Amniotic stem cell (primary cell): ENCODE measurements around the gene MAD1L1.
"Not testable (repeated sequence)": the region's sequence is repeated elsewhere in the genome, so short reads cannot be mapped to it uniquely, and the experiment has no call there.

Source experiments
- DNase-seq: peaks from one replicate; lab custom pipeline; 2025; lab: John Stamatoyannopoulos, UW

The MAD1L1 gene

GRCh38 chr7:2066251-2066919 lies 166.4 kb downstream of the MAD1L1 start:
- DNase-seq: no peak

- DNase-seq: no peak
These were observed 167.2 kb downstream of the MAD1L1 start for GRCh38 chr7:2065528-2065927.

- no peak for DNase-seq
These were observed 169.0 kb downstream of the MAD1L1 start for GRCh38 chr7:2063563-2064260.

GRCh38 chr7:2062648-2063047 lies 170.1 kb downstream of the MAD1L1 start:
- DNase-seq: no peak

- DNase-seq: no peak
These were observed 172.0 kb downstream of the MAD1L1 start for GRCh38 chr7:2060701-2061100.

GRCh38 chr7:2059964-2060700 lies 172.6 kb downstream of the MAD1L1 start:
- DNase-seq: no peak

GRCh38 chr7:2058246-2058645 lies 174.5 kb downstream of the MAD1L1 start:
- DNase-seq: not testable (repeated sequence)

- no peak for DNase-seq
These were observed 176.8 kb downstream of the MAD1L1 start for GRCh38 chr7:2055956-2056355.

GRCh38 chr7:2054927-2055326 lies 177.8 kb downstream of the MAD1L1 start:
- DNase-seq: no peak

GRCh38 chr7:2053395-2053794 lies 179.3 kb downstream of the MAD1L1 start:
- no peak for DNase-seq

GRCh38 chr7:2052657-2053048 lies 180.1 kb downstream of the MAD1L1 start:
- DNase-seq: no peak

GRCh38 chr7:2051707-2052656 lies 180.8 kb downstream of the MAD1L1 start:
- DNase-seq: no peak

GRCh38 chr7:2050511-2050866 lies 182.3 kb downstream of the MAD1L1 start:
- no peak for DNase-seq

GRCh38 chr7:2049782-2050510 lies 182.8 kb downstream of the MAD1L1 start:
- no peak for DNase-seq

GRCh38 chr7:2049111-2049781 lies 183.5 kb downstream of the MAD1L1 start:
- no peak for DNase-seq

GRCh38 chr7:2048531-2048930 lies 184.2 kb downstream of the MAD1L1 start:
- no peak for DNase-seq

- no peak for DNase-seq
These were observed 184.7 kb downstream of the MAD1L1 start for GRCh38 chr7:2048006-2048405.

GRCh38 chr7:2046581-2047565 lies 185.9 kb downstream of the MAD1L1 start:
- no peak for DNase-seq

GRCh38 chr7:2045559-2046405 lies 187.0 kb downstream of the MAD1L1 start:
- no peak for DNase-seq
